Adipose tissue (tissue), 3 donors: ENCODE data around the gene AP2S1. TPM values are rescaled to one million over a fixed set of nuclear protein-coding genes. Genes with fewer than 3 reads are reported as not detected.

ENCODE experiments used
- polyA plus RNA-seq, 3 donors: library from polyadenylated mRNA; stranded (reverse); fragments of 200-250 nt; gene quantifications; one replicate each; pipeline ENCODE4 v1.2.3, GENCODE V29; 2013
- donor health status: healthy with polysubstance abuse.
- donor health status: Bipolar disorder and iron deficiency.
- donor health status: healthy.

Gene AP2S1
- polyA plus RNA-seq, 3 donors: 60.1 to 160 (median 151) TPM

Other genes starting within 250 kb of the AP2S1 start
- gene CALM3, start 249.5 kb downstream of the AP2S1 start, polyA plus RNA-seq: 100 to 1,000 TPM in 2 of 3 donors, 10 to 100 TPM in 1; 83.9 to 276 (median 115) TPM
- gene PTGIR, start 225.8 kb downstream of the AP2S1 start, polyA plus RNA-seq: 1 to 10 TPM; 2.0 to 7.1 (median 3.5) TPM
- gene GNG8, start 214.6 kb downstream of the AP2S1 start, polyA plus RNA-seq: not detected
- gene DACT3, start 189.7 kb downstream of the AP2S1 start, polyA plus RNA-seq: 1 to 10 TPM in 2 of 3 donors, under 1 TPM in 1; 0.41 to 3.6 (median 1.3) TPM
- 10 to 100 TPM; 20.4 to 41.5 (median 26.7) TPM for gene PRKD2, start 133.7 kb downstream of the AP2S1 start, polyA plus RNA-seq
- gene FKRP, start 104.8 kb downstream of the AP2S1 start, polyA plus RNA-seq: 10 to 100 TPM in 1 of 3 donors, 1 to 10 TPM in 2; 5.3 to 14.2 (median 6.7) TPM
- 10 to 100 TPM; 38.3 to 76.0 (median 59.2) TPM for gene STRN4, start 104.4 kb downstream of the AP2S1 start, polyA plus RNA-seq
- gene SLC1A5, start 62.3 kb downstream of the AP2S1 start, polyA plus RNA-seq: 100 to 1,000 TPM in 1 of 3 donors, 10 to 100 TPM in 2; 32.4 to 154 (median 56.9) TPM
- 10 to 100 TPM in 2 of 3 donors, 1 to 10 TPM in 1; 8.3 to 14.8 (median 13.4) TPM for gene ARHGAP35, start 10.2 kb upstream of the AP2S1 start, polyA plus RNA-seq
- gene NPAS1, start 169.0 kb upstream of the AP2S1 start, polyA plus RNA-seq: 1 to 10 TPM in 1 of 3 donors, under 1 TPM in 2; 0.15 to 1.6 (median 0.48) TPM
- 10 to 100 TPM in 2 of 3 donors, not detected in 1; 35.5 to 61.1 TPM for gene TMEM160, start 197.8 kb upstream of the AP2S1 start, polyA plus RNA-seq